Kidney (tissue), 14 donors: ENCODE data around the gene BCAR1. TPM values are rescaled to one million over a fixed set of nuclear protein-coding genes. Genes with fewer than 3 reads are reported as not detected.

Experiments used
- DNase-seq, 5 donors: peaks; one replicate each; pipeline ENCODE4 v3.0.0-alpha.2; 2013 to 2020
- FAIRE-seq: peaks from 2 replicates; lab custom pipeline; 2012; peaks lifted over from hg19 to GRCh38; lab: Jason Lieb, UNC
- H3K27ac ChIP-seq, 2 donors: one replicate each; pipeline ENCODE4 v1.7.0; 2013; ENCODE audit warnings: low read depth in 2 of 2, low read length in 2 of 2, inconsistent platforms in 1 of 2
- H3K27me3 ChIP-seq: one replicate; pipeline ENCODE4 v1.7.1; 2013; ENCODE audit warnings: low read length, inconsistent platforms; ENCODE audit not compliant: control insufficient read depth, insufficient read depth
- H3K36me3 ChIP-seq, 3 donors: one replicate each; pipeline versions ENCODE4 v1.7.0 to v1.7.1; 2013; ENCODE audit warnings: low read length in 3 of 3, control low read depth in 1 of 3, inconsistent platforms in 1 of 3; ENCODE audit not compliant: insufficient read depth in 3 of 3, control insufficient read depth in 2 of 3
- H3K4me1 ChIP-seq, 3 donors: one replicate each; pipeline versions ENCODE4 v1.7.0 to v1.7.1; 2013; ENCODE audit warnings: low read length in 3 of 3, inconsistent platforms in 1 of 3, low read depth in 1 of 3; ENCODE audit not compliant: control insufficient read depth in 2 of 3, insufficient read depth in 2 of 3
- H3K4me3 ChIP-seq, 3 donors: one replicate each; pipeline versions ENCODE4 v1.7.0 to v1.8.1; 2013; ENCODE audit warnings: low read length in 3 of 3, control low read depth in 1 of 3, inconsistent platforms in 1 of 3
- H3K9ac ChIP-seq, 3 donors: one replicate each; pipeline versions ENCODE4 v1.7.0 to v1.7.1; 2013; ENCODE audit warnings: low read length in 3 of 3, control low read depth in 1 of 3, inconsistent platforms in 1 of 3
- H3K9me3 ChIP-seq, 3 donors: one replicate each; pipeline versions ENCODE4 v1.7.0 to v1.7.1; 2013; ENCODE audit warnings: low read length in 3 of 3, control low read depth in 1 of 3, inconsistent platforms in 1 of 3; ENCODE audit not compliant: control insufficient read depth in 2 of 3, insufficient read depth in 1 of 3
- intact Hi-C: fragments of 100-400 bp; cut with DNase I; formaldehyde crosslinking; loops from one replicate; pipeline ENCODE4 v1.11.1; 2022
- polyA plus RNA-seq: library from polyadenylated mRNA; stranded (reverse); fragments of 350-450 nt; fragmentation: Illumina TruSeq; extraction: RNeasy Lipid Tissue Mini Kit (QIAGEN cat#74804); gene quantifications from one replicate; pipeline ENCODE4 v1.2.3, GENCODE V29; 2014; ENCODE audit warnings: low read depth, low replicate concordance; ENCODE audit not compliant: insufficient read depth
- total RNA-seq: library from RNA; stranded (reverse); fragmentation: NEBNext Ultra II Directional; extraction: Animal tissue kit (Norgen Biotek cat#: 25700); gene quantifications from one replicate; pipeline ENCODE4 v1.2.1, GENCODE V29; 2021
- TF ChIP-seq, protein P1 (sequence below): IDR thresholded peaks from 3 replicates; pipeline ENCODE4 v1.5.1; 2012; ENCODE audit warnings: mild to moderate bottlenecking, moderate library complexity, borderline replicate concordance; ENCODE audit not compliant: insufficient read depth; ENCODE audit errors: extremely low read depth
- donor health status: control.
- donor health status: control.
- donor health status: control.
- donor health status: control.
- donor health status: control.
- donor health status: DM: yes; HTN: yes; CAD: no.
- donor health status: Normal renal cell carcinoma (clear cell type).

Gene BCAR1
- total and polyA plus RNA-seq, 2 donors from 2014 or later: 69.1 to 123 TPM

DNA sequence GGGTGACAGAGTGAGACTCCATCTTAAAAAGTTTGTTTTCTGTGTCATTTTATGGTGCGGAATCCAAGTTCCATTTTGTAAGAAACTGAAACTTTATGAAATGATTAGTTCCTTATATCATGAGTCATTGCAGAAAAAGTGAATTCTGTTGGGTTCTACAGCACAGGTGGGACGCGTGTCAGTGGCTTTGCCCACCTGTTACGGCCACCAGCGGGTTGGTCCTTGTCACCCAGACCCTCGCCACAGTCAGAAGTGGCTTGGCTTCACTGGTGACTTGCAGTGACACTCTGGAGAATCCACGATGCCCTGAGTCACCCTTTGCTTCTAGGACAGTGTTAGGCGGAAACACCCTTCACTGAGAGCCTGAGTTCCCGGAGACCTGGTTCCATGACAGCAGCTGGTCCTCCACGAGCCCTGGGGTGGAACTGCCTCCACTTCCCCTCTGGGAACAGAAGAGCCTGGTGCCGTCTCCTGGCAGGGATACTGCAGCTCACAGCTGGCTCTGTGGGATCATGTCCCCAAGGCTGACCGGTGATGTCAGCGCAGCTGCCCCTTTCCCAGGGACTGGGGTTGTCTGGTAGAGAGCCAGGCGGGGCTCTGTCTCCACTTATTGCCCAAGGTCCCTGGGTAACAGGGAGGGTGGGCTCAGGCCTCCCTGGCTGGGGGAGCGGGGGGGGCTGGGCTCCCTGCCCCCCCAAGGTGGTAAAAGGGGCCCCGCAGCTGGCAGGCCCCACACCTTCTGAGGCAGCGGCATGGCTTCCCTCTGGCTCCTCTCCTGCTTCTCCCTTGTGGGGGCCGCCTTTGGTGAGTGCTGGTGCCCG, 33.0 kb downstream of the BCAR1 start, which contains the start of gene CTRB1:
TSS of gene CTRB1 (plus strand) at position 733 of the 821 bp plus-strand sequence. CDS start at position 753, 20 bp downstream.
- H3K36me3 ChIP-seq: no peaks in the 10 kb centered on the region
- no peak for DNase-seq
- TF ChIP-seq, protein P1, sequence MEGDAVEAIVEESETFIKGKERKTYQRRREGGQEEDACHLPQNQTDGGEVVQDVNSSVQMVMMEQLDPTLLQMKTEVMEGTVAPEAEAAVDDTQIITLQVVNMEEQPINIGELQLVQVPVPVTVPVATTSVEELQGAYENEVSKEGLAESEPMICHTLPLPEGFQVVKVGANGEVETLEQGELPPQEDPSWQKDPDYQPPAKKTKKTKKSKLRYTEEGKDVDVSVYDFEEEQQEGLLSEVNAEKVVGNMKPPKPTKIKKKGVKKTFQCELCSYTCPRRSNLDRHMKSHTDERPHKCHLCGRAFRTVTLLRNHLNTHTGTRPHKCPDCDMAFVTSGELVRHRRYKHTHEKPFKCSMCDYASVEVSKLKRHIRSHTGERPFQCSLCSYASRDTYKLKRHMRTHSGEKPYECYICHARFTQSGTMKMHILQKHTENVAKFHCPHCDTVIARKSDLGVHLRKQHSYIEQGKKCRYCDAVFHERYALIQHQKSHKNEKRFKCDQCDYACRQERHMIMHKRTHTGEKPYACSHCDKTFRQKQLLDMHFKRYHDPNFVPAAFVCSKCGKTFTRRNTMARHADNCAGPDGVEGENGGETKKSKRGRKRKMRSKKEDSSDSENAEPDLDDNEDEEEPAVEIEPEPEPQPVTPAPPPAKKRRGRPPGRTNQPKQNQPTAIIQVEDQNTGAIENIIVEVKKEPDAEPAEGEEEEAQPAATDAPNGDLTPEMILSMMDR: no peak
- no peak within 1 kb of the TSS for H3K9ac ChIP-seq
- H3K4me3 ChIP-seq: no peak within 1 kb of the TSS
- no peak within 1 kb of the TSS for H3K27ac ChIP-seq
- H3K9me3 ChIP-seq: no peaks in the 10 kb centered on the region
- H3K27me3 ChIP-seq: no peaks in the 10 kb centered on the region
- intact Hi-C loops: no loop called here
- H3K4me1 ChIP-seq: no peaks in the 10 kb centered on the region
- FAIRE-seq: no peak

DNA sequence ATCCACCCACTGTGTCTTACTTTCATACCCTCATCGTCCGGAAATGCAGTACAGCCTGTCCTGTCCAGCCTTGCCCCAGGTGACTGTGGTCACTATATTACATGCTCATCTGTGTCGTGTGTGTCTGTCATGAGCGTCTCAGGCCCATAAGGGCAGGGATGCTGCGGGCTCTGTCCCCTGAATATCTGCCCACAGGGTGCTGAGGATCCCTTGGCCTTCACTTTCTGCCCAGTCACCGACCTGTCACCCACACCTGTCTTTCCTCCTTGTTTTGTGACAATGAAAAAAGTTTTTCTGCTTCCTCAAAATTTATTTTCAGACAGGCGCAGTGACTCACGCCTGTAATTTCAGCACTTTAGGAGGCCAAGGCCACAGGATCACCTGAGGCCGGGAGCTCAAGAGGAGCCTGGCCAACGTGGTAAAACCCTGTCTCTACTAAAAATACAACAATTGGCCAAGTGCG, 34.0 kb downstream of the BCAR1 start:
- TF ChIP-seq, protein P1: no peak
- no peaks in the 10 kb centered on the region for H3K9me3 ChIP-seq
- intact Hi-C loops: no loop called here
- H3K9ac ChIP-seq: no peak overlapping the region
- DNase-seq: no peak
- no peak for FAIRE-seq
- no peaks in the 10 kb centered on the region for H3K27me3 ChIP-seq
- H3K36me3 ChIP-seq: no peaks in the 10 kb centered on the region
- H3K27ac ChIP-seq: no peak overlapping the region
- H3K4me3 ChIP-seq: no peak overlapping the region
- H3K4me1 ChIP-seq: no peaks in the 10 kb centered on the region

DNA sequence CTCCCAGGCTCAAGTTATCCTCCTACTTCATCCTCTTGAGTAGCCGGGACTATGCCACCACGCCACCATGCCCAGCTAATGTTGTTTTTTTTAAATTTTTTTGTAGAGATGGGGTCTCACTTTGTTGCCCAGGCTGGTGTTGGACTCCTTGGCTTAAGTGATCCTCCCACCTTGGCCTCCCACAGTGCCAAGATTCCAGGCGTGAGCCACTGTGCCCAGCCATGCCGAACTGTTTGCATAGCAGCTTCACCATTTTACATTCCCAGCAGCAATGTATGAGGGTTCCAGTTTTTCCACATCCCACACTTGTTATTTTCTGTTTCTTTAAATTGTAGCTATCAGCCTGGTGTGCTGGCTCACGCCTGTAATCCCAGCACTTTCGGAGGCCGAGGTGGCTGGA, 34.8 kb downstream of the BCAR1 start:
- no peak for DNase-seq
- H3K4me3 ChIP-seq: no peak overlapping the region
- H3K36me3 ChIP-seq: no peaks in the 10 kb centered on the region
- no peaks in the 10 kb centered on the region for H3K9me3 ChIP-seq
- H3K4me1 ChIP-seq: no peaks in the 10 kb centered on the region
- no peaks in the 10 kb centered on the region for H3K27me3 ChIP-seq
- H3K27ac ChIP-seq: no peak overlapping the region
- intact Hi-C loops: no loop called here
- no peak for FAIRE-seq
- TF ChIP-seq, protein P1: no peak
- no peak overlapping the region for H3K9ac ChIP-seq
